GM12801 (cell line): Measurements from ENCODE around the gene NTSR2.

ENCODE experiments used
- TF ChIP-seq, protein P1 (sequence below): IDR thresholded peaks from one replicate; pipeline ENCODE4 v1.5.1; 2011; ENCODE audit warnings: control low read depth; ENCODE audit not compliant: insufficient read length; ENCODE audit errors: extremely low read depth

The NTSR2 gene

DNA sequence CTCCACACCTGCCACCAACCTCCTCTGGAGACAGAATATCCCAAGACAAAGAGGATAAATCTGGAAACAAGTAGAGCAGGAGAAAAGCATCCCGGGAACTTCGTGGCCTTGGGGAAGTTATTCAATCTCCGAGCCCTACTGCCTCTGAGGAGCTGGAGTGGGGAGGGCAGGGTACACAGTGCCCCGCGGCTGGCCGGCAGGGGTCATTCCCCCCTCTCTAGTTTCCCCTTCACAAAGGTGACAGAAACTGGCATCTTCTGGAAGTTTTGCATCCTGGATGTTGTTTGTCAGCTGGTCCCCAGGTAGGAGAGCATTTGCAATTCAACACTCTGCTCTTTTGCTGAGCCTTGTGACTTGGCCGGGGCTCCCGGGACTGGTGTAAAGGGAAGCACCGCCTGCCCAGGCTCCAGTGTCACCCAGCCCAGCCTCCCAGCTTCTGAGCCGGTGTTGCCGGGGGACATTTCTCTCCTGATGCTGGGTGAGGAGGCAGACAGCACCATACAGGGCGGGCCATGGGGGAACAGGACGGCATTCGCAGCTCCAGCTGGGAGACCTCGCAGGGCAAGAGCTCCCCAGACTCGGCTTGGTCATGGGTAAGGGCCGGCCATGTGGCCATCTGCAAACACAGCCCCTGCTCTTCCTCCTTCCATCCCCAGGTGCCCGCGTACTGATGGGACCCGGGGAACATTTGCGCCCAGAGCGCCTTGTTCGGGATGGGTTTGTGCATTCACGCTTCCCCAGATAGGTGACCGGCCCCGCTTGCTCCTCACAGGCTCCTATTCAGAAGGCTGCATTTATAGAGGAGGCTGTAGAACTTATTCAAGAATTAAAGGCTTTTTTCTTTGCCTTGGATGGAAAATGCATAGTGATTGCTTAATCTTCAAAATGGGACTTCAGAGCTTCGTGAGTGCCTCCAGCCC, 7.4 kb upstream of the NTSR2 start:
- TF ChIP-seq, protein P1, sequence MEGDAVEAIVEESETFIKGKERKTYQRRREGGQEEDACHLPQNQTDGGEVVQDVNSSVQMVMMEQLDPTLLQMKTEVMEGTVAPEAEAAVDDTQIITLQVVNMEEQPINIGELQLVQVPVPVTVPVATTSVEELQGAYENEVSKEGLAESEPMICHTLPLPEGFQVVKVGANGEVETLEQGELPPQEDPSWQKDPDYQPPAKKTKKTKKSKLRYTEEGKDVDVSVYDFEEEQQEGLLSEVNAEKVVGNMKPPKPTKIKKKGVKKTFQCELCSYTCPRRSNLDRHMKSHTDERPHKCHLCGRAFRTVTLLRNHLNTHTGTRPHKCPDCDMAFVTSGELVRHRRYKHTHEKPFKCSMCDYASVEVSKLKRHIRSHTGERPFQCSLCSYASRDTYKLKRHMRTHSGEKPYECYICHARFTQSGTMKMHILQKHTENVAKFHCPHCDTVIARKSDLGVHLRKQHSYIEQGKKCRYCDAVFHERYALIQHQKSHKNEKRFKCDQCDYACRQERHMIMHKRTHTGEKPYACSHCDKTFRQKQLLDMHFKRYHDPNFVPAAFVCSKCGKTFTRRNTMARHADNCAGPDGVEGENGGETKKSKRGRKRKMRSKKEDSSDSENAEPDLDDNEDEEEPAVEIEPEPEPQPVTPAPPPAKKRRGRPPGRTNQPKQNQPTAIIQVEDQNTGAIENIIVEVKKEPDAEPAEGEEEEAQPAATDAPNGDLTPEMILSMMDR: no peak

DNA sequence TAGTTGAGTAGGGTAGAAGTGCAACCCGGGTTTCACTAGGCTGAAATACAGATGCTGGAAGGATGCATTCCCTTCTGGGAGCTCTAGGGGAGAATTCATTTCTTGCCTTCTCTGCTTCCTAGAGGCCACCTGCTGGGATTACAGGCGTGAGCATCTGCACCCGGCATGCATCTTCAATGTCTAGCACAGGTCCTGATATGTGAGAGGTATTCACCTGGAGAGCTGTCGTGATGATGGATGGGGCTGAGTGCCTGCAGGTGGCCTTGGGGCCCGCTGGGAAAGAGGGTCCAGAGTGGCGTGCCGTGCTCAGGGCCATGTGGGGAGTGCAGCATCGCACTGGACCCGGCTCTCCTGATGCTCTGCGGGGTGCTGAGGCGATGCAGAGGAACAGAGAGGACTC, 6.6 kb upstream of the NTSR2 start:
- TF ChIP-seq, protein P1: no peak

DNA sequence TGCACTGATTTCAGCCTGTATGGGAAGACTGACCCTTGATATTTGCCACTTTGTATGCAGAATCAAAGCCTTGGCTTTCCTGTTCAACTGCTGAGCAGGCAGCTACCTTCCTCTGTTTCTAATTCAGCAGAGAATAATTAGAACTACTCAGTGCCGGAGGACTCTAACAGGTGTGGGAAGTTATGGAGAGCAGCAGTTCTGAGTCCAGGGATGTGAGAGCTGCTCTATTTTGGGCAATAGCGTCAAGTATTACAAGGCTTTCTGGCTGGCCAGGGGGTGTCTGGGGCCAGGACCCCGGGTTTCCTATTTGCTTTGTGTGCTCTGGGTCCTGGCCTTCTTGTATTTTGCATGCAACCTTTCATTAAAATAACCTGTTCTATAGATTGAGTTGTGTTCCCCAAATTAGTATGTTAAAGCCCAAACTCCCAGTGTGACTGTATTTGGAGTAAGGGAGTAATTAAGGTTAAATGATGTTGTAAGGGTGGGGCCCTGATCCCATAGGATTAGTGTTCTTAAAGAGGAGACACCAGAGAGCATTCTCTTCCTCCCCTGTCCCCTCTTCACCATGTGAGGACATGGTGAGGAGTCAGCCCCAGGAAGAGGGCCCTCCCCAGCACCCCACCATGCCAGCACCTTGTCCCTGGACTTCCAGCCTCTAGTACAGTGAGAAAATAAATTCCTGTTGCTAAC, 5.6 kb upstream of the NTSR2 start:
- TF ChIP-seq, protein P1: no peak

DNA sequence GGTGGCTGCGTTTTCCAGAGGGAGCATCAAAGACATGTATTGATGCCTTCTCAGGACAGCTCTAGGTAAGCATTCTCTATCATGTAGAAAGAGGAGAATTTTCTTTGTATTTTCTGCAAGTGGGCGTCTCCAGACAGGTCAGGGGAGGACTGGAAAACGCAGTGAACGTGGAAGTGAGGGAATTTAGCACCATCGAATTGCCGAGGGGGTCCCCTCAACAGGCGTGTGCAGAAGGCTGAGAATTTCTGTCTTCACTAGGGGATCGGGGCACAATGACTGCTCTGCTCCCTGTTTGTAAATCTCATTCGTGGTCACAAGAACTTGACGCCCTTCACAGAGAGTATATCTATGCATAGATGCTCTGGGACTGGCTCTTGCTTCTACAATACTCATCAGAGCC, 5.0 kb upstream of the NTSR2 start:
- TF ChIP-seq, protein P1: no peak

DNA sequence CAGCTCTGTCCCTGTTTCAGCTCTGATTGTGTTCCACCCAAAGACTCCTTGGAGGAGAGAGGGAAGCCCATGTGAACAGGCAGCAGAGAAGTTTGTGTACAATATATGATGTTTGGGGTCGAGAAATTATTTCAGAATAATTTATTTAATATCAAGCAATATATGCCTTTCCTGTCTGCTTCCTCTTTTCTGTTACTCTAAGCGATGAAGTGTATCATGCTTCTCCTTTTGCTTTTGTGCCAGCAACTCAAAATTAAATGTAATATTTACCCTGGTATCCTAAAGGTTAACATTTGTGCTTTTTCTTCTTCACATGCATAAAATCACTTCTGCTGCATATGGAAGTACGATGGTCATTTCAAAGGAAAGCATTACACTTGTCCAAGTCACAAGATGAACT, 2.4 kb upstream of the NTSR2 start:
- TF ChIP-seq, protein P1: no peak

DNA sequence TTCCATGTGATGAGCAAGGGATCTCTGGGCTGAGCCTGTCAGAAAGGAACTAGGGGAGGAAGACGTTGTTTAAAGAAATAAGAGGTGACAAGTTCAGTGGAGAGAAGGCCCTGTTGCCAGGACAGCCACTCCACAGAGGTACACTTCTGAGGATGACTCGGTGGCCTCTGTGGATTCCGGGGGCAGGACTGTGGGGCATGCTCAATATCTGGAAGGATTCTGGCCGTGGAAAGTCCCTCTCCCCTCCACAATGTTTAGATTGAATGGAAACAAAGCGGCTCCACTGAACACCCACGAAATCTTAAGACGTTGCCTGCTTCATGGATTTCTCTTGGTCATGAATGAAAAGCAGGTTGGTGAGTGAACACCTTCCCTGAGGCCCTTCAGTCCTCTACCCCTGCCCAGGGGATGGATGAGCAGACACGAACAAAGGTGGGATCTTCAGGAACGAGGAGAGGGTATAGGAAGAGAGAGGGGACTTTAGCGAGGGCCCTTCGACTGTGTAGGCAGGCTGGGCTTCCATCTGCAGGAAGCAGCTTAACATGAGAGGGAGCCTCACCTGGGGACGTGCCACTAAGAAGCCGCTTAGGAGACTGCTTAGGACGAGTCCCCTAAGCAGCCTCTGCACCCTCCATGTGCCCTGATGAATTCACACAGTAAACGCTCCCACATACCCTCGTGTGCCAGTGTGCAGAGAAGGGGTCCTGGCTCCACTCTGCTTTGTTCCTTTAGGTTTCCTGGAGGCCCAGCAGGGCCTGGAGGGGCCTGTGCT, 1.9 kb downstream of the NTSR2 start:
- TF ChIP-seq, protein P1: no peak

DNA sequence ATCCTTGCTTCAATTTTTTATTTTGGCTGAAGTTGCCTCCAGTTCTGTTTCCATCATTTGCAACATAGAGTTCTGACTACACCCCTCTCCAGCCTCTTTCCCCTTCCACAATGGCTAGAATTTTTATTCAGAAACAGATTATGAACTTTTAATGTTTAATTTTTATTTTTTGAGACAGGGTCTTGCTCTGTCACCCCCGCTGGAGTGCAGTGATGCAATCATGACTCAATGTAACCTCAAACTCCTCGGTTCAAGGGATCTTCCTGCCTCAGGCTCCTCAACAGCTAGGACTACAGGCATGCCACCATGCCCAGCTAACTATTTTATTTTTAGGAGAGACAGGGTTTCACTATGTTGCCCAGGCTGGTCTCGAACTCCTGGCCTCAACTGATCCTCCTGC, 2.8 kb downstream of the NTSR2 start:
- TF ChIP-seq, protein P1: no peak
